SU-DHL-6 (cell line): ENCODE results near the gene ST3GAL3.

ENCODE experiments used
- H2AFZ ChIP-seq: fragments of 200-600 bp; sonication (generic); 2 replicates; pipeline ENCODE4 v1.6.1; 2014; ENCODE audit warnings: low read depth, mild to moderate bottlenecking, moderate library complexity, mixed read lengths, antibody characterized with exemption, low read length; ENCODE audit not compliant: severe bottlenecking
- H3F3A ChIP-seq: fragments of 200-600 bp; shearing (Covaris generic); 2 replicates; pipeline ENCODE4 v1.6.0; 2016; ENCODE audit warnings: antibody characterized with exemption, mild to moderate bottlenecking; ENCODE audit not compliant: insufficient read depth
- H3K27ac ChIP-seq: fragments of 200-600 bp; sonication (generic); 2 replicates; pipeline ENCODE4 v1.5.1; 2016; ENCODE audit warnings: low read depth, mild to moderate bottlenecking, low read length, moderate library complexity, mixed read lengths
- H3K27me3 ChIP-seq: fragments of 200-600 bp; sonication (generic), shearing (Covaris generic); 2 replicates; pipeline ENCODE4 v1.6.0; 2014; ENCODE audit warnings: mild to moderate bottlenecking, low read length
- H3K36me3 ChIP-seq: fragments of 200-600 bp; sonication (generic); 2 replicates; pipeline ENCODE4 v1.6.1; 2014; ENCODE audit warnings: mild to moderate bottlenecking, low read length, mixed read lengths
- H3K4me2 ChIP-seq: fragments of 300-600, 200-600 bp; shearing (Covaris generic), sonication (generic); 2 replicates; pipeline ENCODE4 v1.6.0; 2014; ENCODE audit warnings: low read length, low read depth, mild to moderate bottlenecking; ENCODE audit not compliant: poor library complexity, severe bottlenecking
- H3K4me3 ChIP-seq: fragments of 200-600 bp; sonication (generic); 2 replicates; pipeline ENCODE4 v1.5.1; 2014; ENCODE audit warnings: antibody characterized with exemption, low read length, mild to moderate bottlenecking, mixed read lengths; ENCODE audit not compliant: insufficient read depth, poor library complexity, severe bottlenecking
- H3K79me2 ChIP-seq: fragments of 200-600 bp; sonication (generic); 2 replicates; pipeline ENCODE4 v1.6.1; 2014; ENCODE audit warnings: mild to moderate bottlenecking, low read length, moderate library complexity; ENCODE audit not compliant: insufficient read depth
- H3K9ac ChIP-seq: fragments of 200-600 bp; sonication (generic); 2 replicates; pipeline ENCODE4 v1.7.0; 2014; ENCODE audit warnings: mild to moderate bottlenecking, low read length
- H3K9me2 ChIP-seq: fragments of 200-600 bp; sonication (generic); replicated peaks from 2 replicates; pipeline ENCODE4 v1.6.1; 2014; ENCODE audit warnings: low read length; ENCODE audit not compliant: insufficient read depth
- H3K9me3 ChIP-seq: fragments of 200-600 bp; sonication (generic); 2 replicates; pipeline ENCODE4 v1.6.1; 2014; ENCODE audit warnings: low read length, mixed read lengths; ENCODE audit not compliant: insufficient read depth
- H4K20me1 ChIP-seq: fragments of 200-600 bp; sonication (generic); 2 replicates; pipeline ENCODE4 v1.6.1; 2014; ENCODE audit warnings: low read depth, mild to moderate bottlenecking, antibody characterized with exemption, low read length, moderate library complexity, mixed read lengths
- EZH2phosphoT487 ChIP-seq: fragments of 200-600 bp; sonication (generic), shearing (Covaris generic); conservative IDR thresholded peaks from 2 replicates; pipeline ENCODE4 v1.6.1; 2018; ENCODE audit warnings: mild to moderate bottlenecking, antibody characterized with exemption, low read length, moderate library complexity, mixed read lengths
- TF ChIP-seq, protein P1 (sequence below): fragments of 200-600 bp; sonication (generic); IDR thresholded peaks from one replicate; pipeline ENCODE4 v1.5.1; 2017; ENCODE audit warnings: antibody characterized with exemption, mild to moderate bottlenecking, low read length, moderate library complexity; ENCODE audit not compliant: insufficient read depth, poor library complexity, severe bottlenecking

The ST3GAL3 gene

DNA sequence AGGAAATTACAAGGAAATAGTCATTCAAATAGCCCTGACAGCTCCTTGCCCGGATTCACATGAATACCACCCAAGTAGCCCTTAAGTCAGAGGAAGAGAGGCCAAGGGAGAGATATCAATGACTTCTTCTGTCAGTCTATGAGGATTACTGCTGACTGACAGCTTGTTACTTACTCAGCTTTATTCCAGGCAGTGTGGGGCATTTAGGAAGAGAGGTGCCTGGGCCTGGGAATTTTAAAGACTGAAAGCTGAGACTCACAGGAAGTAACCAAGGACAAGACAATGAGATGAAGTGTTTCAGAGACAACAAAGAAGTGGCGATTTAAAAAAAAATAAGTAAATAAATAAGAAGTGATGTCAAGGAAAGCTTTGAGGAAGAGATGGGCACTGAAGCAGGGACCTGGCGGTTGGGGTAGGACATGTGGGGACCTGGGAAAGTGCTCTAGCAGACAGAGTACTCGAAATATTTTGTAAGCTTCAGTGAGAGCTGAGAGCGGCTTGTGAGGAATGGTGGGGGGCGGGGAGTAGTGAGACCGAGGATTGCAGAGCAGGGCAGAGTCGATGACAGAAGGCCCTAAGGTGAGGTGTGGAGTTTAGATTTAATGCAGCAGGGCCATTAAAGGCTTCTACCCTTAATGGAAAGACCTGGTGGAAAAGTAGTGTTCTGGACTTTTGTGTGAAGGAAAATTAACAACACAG is 58.9 kb downstream of the ST3GAL3 start:
- H2AFZ ChIP-seq, result no peak overlapping the region
- no peak overlapping the region for H3K4me3 ChIP-seq
- no peak overlapping the region for H3K27ac ChIP-seq
- no peak overlapping the region for H3K4me2 ChIP-seq
- H3K9me3 ChIP-seq, result no peaks in the 10 kb centered on the region
- H3K36me3 ChIP-seq, result no peaks in the 10 kb centered on the region
- no peak overlapping the region for H3K9ac ChIP-seq
- H3K79me2 ChIP-seq, result 0 out of 2 replicates have a peak, but pooled peaks cover 8% of the 10 kb centered on the region
- TF ChIP-seq, protein P1, sequence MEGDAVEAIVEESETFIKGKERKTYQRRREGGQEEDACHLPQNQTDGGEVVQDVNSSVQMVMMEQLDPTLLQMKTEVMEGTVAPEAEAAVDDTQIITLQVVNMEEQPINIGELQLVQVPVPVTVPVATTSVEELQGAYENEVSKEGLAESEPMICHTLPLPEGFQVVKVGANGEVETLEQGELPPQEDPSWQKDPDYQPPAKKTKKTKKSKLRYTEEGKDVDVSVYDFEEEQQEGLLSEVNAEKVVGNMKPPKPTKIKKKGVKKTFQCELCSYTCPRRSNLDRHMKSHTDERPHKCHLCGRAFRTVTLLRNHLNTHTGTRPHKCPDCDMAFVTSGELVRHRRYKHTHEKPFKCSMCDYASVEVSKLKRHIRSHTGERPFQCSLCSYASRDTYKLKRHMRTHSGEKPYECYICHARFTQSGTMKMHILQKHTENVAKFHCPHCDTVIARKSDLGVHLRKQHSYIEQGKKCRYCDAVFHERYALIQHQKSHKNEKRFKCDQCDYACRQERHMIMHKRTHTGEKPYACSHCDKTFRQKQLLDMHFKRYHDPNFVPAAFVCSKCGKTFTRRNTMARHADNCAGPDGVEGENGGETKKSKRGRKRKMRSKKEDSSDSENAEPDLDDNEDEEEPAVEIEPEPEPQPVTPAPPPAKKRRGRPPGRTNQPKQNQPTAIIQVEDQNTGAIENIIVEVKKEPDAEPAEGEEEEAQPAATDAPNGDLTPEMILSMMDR, result no peak
- no peak for TF ChIP-seq EZH2phosphoT487
- peaks cover 14% of the 10 kb centered on the region; the same call in 1 of the 2 replicates for H3F3A ChIP-seq
- no peaks in the 10 kb centered on the region for H3K27me3 ChIP-seq
- no peaks in the 10 kb centered on the region for H3K9me2 ChIP-seq
- H4K20me1 ChIP-seq, result no peaks in the 10 kb centered on the region

DNA sequence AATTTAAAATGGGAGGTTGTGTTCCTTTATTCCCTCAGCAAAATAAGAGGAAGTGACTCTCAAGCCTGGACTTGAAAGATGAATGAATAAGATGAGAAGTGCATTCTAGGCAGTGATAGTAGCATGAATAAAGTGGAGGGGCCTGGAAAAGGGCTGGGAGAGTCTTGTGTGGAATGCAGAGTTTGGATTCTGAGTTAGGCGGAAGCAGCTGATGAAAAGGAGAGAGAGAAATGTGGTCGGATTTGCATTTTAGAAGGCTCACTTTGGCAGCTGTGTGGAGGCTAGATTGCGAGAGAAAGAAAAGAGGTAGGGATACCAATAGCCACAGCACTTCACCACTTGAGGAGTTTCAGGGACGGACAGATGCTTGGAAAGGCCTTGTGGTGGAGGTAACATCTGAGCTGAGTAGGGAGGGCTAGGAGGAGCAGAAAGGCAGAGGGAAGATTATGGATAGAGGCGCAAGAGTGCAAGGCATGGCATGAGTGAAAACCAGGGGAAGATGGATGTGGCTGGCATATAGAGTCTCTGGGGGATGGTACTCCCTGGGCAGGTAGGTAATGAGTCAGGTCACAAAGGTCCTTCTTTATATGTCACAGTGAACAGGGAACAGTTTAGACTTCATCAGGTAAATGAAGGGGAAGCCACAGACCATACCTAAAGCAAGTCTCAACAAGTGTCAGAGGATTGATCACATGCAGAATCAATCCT is 59.6 kb downstream of the ST3GAL3 start:
- Histone ChIP-seq H3K79me2 (0 out of 2 replicates have a peak, but pooled peaks cover 8% of the 10 kb centered on the region), H2AFZ (no peak overlapping the region), H3K9me3 (no peaks in the 10 kb centered on the region), H3K4me3 (no peak overlapping the region), H3K27me3 (no peaks in the 10 kb centered on the region), H3K9me2 (no peaks in the 10 kb centered on the region), H3F3A (peaks cover 14% of the 10 kb centered on the region; the same call in 1 of the 2 replicates), H3K4me2 (no peak overlapping the region), H3K9ac (no peak overlapping the region), H3K27ac (no peak overlapping the region), H3K36me3 (no peaks in the 10 kb centered on the region), H4K20me1 (no peaks in the 10 kb centered on the region)
- TF ChIP-seq EZH2phosphoT487, result no peak
- TF ChIP-seq, protein P1, result no peak

DNA sequence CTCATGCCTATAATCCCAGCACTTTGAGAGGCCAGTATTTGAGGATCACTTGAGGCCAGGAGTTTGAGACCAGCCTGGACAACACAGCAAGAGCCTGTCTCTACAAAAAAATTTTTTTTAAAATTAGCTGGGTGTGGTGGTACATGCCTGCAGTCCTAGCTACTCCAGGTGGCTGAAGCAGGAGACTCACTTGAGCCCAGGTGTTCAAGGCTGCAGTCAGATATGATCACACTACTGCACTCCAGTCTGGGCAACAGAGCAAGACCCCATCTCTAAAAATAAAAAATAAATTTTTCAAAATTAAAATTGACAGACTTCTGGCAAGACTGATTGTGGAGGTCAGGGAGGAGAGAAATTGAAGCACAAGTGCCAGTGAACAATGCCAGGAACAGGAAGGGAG is 60.8 kb downstream of the ST3GAL3 start:
- H3K4me3 ChIP-seq, result no peak overlapping the region

More for the DNA sequence above, 60.8 kb downstream of the ST3GAL3 start:
- Histone ChIP-seq H3F3A (peaks cover 4% of the 10 kb centered on the region; the same call in 1 of the 2 replicates), H3K9ac (no peak overlapping the region), H3K4me2 (no peak overlapping the region), H3K9me2 (no peaks in the 10 kb centered on the region), H2AFZ (no peak overlapping the region), H3K27me3 (no peaks in the 10 kb centered on the region), H3K9me3 (no peaks in the 10 kb centered on the region), H3K27ac (no peak overlapping the region), H4K20me1 (no peaks in the 10 kb centered on the region), H3K36me3 (no peaks in the 10 kb centered on the region), H3K79me2 (0 out of 2 replicates have a peak, but pooled peaks cover 8% of the 10 kb centered on the region)
- no peak for TF ChIP-seq EZH2phosphoT487
- TF ChIP-seq, protein P1, result no peak
